Measurements from ENCODE around the gene CDH8.

Gene CDH8

DNA sequence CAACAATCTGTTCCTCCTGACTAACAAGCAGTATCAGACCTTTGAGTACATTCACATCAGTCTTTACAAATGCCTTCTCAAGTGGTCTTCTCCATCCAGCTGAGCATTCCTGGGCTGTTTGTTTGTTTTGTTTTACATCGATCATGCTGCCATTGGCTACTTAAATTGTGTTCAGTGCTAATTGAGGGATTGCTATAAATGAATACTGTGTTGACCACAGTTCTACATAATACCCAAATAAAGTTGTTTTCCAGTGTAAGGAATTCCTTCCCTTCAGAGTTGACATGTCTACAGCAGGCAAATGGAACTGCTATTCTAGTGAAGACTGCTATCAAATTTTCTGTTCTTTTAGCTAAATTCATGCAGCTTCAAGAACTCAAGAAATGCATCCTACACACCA lies 3.2 kb downstream of the CDH8 start:
- no peak for DNase-seq (ENCODE audit: low read depth)

DNA sequence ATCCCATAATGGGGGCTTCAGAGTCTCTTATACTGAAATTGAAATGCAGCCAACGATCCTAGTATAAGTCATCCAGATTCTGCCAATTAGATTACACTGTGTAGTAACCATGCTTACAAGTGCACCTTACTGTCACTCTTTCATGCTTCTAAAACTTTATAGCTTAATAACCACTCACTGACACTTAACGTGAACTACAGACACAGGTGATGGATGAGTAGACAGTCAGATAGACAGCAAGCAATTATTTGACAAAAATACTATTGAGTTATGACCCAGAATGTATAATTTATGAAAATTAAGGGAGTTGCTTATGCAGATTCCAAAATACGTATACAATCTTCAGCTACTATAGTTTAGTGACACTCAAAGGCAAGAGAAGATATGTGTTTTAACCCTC lies 6.3 kb downstream of the CDH8 start:
- no peak for DNase-seq (ENCODE audit: low read depth)

DNA sequence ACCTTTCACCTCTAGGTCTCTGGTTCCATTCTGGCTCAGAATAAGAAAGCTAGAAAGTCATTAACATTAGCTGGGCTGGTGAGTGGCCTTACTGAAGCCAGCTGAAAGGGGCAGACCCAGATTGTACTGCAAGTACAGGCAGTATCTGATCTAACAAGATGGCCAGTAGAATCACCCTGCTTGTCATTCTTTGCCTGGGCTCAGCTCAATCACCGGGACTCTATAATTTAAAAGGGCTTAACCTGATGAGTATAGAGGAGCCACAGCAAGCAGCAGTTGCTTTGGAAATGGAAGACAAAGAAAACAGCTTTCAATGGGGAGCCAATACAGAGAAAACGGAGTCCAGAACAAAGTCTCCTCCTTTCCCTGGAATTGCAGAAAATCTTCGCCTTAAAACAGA lies 13.6 kb downstream of the CDH8 start:
- DNase-seq (ENCODE audit: low read depth) = no peak

DNA sequence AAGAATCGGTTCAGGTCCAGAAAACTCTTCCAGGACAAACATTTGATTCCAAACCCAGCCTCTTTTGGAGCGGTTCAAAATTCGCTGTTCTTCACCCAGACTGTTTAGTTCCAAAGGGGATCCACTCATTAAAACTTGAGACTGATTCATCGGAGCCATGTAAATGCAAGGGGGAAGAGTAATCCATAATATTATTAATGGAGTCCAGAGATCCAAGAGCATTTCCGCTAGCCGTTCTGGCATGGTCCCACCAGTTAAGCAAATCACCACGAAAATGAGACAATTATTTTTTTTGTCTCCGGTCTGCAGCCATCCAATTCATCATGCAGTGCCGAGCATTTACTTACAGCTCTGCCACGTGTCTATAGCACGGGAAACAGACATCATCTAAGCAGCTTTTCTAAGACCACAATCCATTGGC lies 15.1 kb downstream of the CDH8 start:
- DNase-seq (ENCODE audit: low read depth) = no peak

DNA sequence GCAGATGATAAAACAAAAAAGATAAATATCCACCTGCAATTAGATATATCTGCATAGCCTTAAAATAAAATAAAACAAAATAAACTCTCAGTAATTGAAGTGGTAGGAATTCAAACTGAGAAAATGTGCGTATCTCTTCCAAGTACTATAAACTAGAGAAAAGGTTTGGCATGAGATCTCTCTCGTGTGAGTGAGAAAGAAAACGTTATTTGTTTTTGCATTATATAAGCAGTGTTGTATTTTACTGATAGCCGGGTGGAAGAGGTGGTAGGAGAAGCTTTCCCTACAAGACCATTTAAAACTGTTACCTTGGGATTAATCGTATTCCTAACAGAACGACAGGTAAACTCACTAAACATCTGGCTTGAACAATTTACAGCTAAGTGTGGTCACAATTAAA lies 15.6 kb downstream of the CDH8 start:
- DNase-seq (ENCODE audit: low read depth) = no peak

DNA sequence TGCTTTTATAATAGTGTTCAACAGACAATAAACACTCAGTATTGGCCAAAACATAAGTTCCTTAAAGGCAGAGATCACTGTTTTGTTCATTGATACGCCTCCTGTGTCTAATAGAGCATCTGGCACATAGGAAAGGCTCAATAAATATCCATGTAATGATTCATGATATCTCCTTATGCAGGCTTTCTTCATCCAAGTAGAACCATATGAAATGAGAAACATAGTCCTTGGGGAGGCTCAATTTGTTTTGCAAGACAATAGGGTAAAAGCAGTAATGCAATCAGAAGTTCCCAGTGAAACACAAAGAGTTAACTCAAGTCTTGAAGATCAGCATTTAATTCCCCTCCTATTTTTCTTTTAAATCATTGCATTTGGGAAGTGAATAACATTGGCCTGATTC lies 16.4 kb downstream of the CDH8 start:
- DNase-seq (ENCODE audit: low read depth) = no peak

DNA sequence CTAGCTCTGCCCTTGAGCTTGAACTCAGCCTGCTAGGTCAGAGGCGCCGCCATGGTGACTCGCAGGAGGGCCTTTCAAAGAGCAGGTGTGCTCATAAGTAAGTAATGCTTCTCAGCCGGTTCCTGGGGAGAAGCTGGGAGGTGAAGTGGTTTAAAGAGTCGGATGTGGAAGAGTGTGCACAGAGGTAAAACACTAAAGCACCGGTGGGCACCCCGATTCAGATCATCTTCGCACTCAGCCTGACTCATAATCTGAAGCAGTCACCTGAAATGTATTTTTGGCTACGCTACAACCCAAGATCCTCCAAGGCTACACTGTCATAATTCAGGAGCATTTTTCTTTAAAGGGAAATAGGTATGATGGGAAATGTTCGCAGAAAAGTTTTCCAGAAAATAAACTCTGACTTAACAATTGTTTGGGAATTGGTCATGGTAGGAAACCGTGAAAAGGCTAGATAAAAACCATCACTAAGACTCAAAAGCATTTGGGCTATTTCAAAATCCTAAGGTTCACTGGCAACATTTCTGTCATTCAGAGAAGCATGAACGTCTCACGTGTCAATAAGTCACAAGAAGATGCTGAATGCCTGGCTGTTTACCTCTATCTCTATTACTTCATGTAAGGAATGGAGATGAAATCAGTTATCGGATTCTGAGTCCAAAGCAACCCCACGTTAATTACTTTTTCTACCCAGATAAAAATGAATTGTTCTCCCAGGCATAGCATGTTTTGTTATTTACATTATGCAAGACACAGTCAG lies 17.8 kb downstream of the CDH8 start:
- no peak for DNase-seq (ENCODE audit: low read depth)

DNA sequence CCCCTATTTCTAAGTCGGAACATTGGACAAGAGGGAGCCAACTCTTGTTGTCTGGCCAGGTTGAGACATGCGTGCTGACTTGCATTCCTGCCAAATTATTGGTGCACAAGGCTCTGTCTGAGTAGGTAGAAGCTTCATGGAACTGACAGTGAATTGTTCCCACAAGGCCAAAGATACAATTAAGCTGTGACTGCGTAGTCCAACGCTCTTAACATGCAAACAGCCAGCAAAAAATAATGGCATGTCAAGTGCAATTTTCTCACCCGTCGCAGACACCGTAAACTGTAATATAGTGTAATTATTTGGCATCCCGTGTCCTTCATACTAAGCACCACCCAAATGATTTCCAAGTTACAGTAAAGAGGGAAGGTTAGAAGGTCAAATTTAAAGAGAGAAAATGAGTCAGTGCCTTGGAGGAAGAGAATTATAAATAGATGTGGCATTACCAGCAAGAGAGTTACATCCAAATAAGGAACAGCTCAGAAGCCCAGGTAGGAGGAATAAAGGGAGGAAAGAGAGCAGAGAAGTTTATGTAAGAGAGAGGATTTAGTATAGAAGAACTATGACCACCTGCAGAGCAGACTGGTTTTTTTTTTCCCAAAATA lies 21.8 kb downstream of the CDH8 start:
- DNase-seq (ENCODE audit: low read depth) = no peak

DNA sequence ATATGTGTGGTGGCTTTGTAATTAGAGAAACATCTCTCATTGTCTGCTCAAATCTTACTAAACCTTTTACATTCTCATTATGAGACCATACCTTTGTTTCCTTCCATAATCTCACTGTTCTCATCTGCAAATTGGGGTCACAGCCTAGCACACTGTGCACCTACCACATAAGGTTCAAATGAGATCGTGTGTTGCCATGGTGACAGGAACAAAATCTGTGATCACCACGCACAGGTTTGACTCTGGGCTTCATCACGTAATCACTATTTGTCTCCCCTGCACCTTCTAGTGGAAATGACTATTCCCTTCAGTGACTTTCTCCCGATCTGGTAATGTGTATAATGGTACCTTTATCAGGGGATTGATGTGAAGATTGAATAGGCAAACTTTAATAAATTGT lies 26.1 kb downstream of the CDH8 start:
- no peak for DNase-seq (ENCODE audit: low read depth)

DNA sequence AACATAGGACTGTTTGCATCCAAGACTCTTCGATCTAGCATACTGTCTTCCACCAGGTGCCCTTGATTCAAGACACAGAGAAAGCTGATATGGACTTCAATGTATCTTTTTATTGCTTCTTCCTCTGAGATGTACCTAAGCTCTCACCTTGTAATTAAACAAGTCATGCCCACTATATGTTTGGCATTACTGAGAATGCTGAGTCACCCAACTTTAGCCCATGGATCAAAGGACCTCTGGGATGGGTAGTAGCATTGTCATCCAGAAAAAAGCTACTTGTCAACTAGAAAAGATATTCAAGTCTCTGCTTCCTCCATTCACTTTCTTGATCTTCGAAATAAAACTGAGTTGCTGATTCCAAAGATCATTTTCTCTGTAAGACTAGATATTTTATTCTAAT lies 37.8 kb downstream of the CDH8 start:
- DNase-seq (ENCODE audit: low read depth) = no peak

DNA sequence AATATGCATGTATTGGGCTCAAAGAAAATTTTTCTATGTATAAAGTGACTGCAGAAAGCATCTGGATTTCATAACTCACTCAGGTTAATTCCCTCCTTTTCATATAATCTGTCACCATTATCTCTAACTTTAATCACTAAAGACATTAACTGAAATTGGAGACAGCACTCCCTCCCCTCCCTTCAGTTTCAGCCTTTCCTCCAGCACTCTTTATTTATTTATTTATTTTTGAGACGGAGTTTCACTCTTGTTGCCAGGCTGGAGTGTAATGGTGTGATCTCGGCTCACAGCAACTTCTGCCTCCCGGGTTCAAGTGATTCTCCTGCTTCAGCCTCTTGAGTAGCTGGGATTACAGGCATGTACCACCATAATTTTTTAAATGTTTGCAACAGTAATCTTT lies 43.1 kb downstream of the CDH8 start:
- DNase-seq (ENCODE audit: low read depth) = no peak

DNA sequence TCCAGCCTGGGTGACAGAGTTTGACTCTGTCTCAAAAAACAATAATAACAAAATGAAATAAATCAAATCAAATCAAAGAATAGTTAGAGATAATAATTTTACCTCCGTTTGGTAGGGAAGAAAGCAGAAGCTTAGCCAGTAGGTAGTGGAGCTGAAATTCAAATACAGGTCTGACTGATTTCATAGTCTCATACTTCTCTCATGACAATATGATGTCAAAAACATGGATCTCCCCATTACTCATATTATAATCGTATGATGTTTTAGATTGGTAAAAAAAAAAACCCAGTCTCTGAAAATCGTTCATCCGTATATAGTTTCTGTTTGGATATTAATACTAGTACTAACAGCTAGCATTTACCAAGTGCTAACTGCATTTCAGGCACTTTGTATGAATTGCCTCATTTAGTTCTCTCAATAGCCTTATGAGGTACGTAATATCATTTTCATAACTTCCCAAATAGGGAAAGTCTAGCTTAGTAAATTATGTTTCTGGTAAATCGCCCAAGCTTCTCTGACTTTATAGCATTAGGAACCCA lies 48.7 kb downstream of the CDH8 start:
- no peak for DNase-seq (ENCODE audit: low read depth)

DNA sequence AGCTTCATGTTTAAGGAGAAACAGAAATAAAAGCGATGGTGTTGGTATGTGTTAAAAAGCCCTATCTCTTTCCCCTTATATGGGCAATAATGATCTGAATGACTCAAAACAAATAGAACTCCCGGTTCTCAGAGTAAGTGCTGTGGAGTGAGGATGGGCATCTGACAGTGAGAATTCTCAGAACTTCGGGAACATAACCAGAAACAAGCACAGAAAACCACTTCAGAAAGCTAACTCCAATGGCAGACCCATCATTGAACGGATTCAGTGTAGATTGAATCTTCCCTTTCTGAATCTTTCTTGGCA lies 67.2 kb downstream of the CDH8 start:
- DNase-seq (ENCODE audit: low read depth) = no peak

DNA sequence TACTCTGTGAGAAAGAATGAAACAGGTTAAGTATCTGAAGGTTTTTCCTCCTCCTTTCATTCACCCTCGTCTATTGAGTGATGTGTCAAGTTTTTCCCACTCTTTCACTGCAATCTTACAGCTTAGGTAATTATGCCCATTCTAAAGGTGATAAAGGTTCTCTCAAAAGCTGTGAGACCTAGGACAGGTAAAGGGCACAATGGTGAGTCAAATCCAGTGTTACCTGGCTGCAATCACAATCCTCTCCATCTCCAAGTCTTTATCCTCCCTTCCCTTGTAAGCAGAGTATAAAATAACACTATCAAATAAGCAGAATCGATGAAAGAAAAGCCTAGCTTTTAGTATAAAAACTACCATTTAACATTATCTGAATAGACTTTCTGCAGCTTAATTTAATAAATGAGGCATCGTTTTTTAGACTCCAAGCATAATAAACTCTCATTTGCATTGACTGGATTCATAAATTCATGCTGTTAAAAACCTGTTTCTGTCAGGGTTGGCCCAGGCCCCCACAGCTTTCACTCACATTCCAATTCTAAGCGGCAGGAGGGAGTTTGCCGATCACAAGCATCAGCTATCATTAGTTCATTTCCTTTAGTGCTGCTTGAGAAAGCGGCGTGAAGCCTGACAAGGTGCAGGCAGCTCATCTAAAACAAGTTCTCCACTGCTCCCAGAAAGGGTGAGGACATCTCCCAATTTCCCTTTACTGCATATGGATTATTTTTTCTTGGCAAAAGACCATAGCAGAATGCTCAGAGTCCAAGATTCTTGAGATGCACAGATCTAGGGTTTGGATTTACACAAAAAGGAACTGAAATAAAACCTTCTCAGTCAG lies 67.8 kb downstream of the CDH8 start:
- DNase-seq (ENCODE audit: low read depth) = no peak

DNA sequence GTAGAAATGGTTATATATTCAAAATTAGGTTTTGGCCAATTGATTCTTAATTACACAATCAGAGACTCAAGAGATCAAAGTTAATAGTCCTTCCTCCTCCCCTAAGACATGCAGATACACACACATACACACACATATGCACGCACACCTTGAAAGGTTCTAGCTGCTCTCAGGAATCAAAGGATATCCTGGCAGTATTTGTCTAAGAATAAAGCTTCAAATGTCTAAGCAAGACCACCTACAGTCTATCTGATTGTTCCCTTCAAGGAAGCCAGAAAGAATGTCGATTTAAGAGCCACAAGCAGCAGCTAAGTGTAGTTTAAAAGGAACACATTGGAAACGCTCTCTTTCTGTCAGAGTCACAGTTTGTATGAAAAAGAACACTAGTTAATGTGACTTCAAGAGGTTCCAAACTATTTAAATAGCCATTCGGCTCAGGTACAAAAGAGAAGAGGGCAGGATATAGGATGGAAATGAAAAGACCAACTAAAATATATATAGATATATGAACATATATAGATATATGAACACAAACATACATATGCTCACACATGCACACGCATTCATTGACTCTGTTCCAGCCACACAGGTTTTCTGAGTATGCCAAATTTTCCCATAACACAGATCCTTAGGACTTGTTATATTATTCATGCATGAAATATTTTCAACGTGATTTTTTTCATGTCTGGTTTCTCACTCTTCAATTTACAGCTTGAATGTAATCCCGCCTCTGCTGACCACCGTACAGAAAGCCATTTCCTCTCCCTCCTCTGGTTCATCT lies 79.0 kb downstream of the CDH8 start:
- no peak for DNase-seq (ENCODE audit: low read depth)

DNA sequence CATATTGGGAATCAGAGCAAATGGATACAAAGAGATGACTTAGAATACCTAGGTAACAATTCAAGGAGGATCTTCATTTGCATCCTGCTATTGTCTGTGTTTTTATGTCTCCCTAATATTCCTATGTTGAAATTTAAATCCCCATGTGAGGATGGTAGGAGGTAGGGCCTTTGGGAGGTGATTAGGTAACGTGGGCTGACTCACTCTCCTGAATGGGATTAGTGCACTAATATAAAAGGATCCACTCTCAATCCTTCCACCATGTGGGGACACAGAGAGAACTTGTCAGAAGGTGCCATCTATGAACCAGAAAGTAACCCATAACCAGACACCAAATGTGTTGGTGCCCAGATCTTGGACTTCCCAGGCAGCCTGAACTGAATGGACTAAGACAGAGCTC lies 83.4 kb downstream of the CDH8 start:
- DNase-seq (ENCODE audit: low read depth) = no peak

DNA sequence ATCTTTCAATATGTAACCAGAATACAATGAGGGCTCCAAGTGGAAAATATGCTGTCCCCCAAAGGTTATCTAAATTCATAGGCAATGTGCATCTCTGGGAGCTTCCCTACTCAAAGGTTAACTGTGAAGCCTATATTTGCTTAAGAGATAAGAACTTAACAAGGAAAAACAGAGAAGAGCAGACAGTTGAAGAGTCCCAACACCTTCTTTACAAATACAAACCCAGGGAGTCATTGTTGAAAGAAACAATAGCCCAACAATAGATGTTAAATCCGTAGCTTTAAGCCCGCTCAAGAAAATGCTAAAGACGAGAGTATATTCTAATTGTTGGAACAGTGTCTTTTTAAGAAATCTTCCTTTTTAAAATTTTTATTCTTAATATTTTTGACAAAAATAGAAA lies 87.8 kb downstream of the CDH8 start:
- no peak for DNase-seq (ENCODE audit: low read depth)

DNA sequence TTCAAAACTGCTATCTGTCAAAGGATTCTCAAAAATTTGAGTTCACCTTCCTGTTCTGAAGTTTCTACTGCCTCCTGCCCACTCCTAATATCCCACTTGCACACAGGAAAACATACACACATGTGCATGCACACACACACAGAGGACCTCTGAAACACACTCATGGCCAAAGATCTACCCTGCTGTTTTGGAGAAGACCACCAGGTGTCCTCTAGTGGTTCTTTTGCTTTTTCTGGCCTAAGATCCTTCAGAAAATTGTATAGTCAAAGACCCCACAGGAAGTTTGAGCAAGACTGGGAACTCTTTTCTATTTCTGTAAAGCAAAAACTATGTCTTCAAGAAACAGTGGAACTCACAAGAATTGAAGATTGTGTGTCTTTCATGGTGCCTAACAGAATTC lies 90.2 kb downstream of the CDH8 start:
- DNase-seq (ENCODE audit: low read depth) = no peak

DNA sequence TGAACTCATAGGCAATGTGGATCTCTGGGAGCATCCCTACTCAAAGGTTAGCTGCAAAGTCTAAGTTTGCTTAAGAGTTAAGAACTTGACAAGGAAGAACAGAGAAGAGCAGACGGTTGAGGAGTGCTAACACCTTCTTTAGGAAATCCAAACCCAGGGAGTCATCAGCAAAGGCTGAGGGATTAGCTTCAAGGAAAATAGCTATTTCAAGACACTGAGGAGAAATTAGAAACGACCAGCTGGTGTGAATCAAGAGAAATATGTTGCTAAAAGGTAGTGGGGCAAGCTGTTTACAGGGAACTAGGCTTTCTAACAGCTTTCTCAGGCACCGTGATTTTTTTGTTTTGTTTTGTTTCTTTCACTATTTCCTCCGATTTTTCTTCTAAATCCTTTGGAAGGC lies 90.7 kb downstream of the CDH8 start:
- no peak for DNase-seq (ENCODE audit: low read depth)

DNA sequence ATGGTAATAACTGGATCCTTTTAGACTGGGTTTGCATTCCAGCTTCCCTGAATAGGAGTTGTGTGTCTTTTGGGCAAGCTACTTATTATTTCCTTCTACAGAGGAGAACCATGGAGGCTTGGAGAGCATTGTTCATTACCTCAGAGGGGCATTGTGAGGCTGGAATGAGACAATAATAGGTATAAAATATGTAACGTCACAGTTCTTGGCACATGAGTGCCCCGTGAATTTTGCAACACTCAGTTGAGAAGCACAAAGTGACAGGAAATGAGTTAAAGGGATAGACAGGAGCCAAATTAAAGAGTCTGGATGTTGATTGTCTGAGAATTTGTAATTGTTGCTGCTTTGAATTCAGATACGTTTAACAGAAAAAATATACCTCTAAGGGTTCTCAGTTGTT lies 92.2 kb downstream of the CDH8 start:
- no peak for DNase-seq (ENCODE audit: low read depth)

DNA sequence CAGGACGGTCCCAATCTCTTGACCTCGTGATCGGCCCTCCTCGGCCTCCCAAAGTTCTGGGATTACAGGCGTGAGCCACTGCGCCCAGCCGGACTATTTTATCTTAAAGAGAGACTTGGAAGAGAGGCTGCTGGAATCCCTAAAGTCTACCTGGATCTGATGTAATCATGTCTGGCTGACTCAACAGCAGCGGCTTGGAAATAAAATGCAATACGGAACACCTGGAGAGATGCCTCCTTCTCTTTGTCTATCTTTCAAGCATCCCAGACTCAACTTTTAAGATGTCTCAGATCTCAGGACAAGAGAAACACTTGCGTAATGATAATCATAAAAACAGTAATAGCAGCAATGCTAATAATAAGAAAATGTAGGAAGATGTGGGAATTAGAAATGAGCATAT lies 95.6 kb downstream of the CDH8 start:
- no peak for DNase-seq (ENCODE audit: low read depth)

DNA sequence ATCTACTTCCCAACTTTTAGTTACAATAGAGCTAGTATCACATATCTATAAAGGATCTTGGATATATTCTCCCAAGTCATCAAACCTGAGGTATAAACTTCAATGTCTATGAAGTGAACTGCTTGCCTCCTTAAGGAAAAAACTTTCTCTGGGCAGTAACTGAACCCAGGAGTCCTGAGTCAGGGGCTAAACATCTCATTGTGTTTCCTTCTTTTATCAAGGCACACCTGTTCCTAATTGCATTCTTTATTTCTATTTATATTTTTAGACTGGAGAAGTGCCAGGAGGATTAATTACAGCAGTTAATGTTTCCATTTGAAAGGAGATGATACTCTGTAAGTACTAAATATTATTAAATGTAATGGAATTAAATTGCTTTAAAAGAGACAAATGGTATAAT lies 98.6 kb downstream of the CDH8 start:
- no peak for DNase-seq (ENCODE audit: low read depth)

All from fibroblast of gingiva (primary cell).